Mesenteric fat pad (tissue), 1 donor: ENCODE results near the gene CHCHD6. TPM values are rescaled to one million over a fixed set of nuclear protein-coding genes. Genes with fewer than 3 reads are reported as not detected.

Experiments used
- DNase-seq: peaks from one replicate; pipeline ENCODE4 v3.0.0-alpha.2; 2020; ENCODE audit warnings: low spot score
- total RNA-seq: library from RNA; stranded (reverse); fragmentation: NEBNext Ultra II Directional; extraction: Animal tissue kit (Norgen Biotek cat#: 25700); gene quantifications from one replicate; pipeline ENCODE4 v1.2.1, GENCODE V29; 2021
- donor health status: DM: yes; HTN: yes; CAD: no.

Gene CHCHD6
- total RNA-seq, 1 donor from 2014 or later, result 10.9 TPM

GRCh38 chr3:126956866-126957650, 253.0 kb downstream of the CHCHD6 start:
- no peak for DNase-seq

DNA sequence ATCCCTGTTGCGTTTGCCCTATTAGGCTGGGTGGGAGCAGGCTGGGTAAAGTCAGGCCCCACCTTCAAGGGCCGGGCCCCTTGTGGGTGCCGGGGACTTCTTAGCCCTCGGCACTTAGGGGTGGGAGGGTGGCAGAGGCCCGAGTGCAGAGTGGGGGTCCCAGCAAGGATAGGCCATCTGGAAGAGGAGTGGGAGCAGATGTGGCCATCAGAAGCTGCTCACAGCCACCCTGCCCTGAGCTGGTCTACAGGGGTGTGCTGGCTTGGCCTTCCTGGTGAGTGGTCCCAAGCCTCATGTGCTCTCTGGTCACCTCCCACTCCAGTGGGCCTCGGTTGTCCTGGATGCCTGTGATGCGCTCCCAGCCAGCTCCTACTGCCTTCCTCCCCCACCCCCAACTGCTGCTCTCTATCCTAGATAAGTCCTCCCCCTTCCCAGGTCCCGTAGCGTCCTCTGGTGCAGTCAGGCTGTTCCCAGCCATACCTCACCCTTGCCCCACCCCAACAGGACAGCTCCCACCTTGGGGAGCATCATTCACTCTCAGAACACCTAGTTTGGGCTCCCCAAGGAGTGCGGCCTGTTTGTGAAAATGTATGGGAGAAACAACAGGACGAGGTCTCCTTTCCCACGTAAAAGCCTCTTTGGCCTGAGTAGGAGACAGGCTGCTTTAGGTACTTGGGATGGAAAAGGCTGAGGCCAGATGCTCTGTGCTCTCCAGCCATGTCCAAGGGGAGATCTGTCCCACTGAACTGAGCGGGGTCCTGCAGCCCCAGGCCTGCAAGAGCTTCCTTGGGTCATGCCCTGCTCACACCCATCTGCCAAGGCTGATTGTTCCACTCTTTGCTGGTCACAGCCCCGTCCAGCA, 254.0 kb downstream of the CHCHD6 start:
- no peak for DNase-seq

DNA sequence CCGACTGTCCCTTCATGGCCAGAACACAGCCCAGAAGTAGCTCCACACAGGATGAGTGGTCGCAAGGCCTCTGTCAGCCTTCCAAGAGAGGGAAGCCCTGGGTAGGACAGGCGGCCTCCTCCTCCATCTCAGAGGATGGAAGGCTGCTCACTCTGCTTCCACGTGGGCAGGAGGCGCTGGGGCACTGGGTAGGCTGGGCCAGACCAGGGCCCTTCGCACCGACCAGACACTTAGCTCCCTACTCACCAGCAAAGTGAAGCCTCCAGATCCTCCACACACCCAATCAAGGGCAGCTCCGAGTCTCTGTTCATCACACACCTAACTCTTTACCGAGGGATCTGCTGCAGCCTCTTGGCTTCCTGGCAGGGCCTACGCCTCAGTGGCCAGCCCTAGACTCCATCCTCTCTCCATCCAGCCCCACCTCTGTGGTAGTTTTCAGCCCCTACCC, 254.6 kb downstream of the CHCHD6 start:
- DNase-seq, result no peak

DNA sequence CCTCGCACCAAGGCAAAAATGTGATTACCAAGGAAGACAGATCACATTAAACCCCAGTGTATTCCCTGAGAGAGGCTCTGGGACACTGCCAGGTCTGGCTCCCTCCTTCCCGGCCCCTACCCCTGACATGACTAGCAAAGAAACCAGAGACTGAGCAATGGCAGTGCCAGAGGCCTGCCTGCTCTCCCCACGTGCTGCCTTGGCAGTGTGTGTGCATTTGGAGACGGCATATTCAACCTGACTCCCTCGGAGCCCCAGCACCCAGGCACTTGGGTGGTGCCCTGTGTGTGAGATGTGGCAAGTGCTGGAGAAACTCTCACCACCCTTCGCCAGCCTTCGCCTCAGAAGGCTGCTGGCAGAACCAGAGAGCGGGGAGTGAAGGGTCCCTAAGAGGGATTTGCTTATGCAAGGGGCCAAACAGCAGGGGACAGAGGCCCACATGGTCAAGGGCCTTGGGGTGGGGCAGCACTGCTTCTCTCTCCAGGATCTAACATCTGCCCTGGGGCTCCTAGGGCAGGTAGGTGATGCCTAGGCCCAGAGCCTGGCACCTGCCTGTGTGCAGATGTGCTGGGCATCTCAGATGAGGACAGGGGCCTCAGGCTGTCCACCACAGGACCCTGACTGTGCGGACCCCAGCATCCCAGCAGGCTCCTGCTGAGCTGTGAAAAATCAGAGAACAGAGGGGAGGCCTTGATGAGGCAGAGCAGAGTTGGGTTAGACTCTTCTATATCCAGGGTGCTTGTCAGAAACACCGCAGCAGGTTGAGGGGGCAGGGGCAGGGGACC, 255.3 kb downstream of the CHCHD6 start:
- no peak for DNase-seq

- DNase-seq, result no peak
Observed at GRCh38 chr3:126959921-126960603, 256.0 kb downstream of the CHCHD6 start.

DNA sequence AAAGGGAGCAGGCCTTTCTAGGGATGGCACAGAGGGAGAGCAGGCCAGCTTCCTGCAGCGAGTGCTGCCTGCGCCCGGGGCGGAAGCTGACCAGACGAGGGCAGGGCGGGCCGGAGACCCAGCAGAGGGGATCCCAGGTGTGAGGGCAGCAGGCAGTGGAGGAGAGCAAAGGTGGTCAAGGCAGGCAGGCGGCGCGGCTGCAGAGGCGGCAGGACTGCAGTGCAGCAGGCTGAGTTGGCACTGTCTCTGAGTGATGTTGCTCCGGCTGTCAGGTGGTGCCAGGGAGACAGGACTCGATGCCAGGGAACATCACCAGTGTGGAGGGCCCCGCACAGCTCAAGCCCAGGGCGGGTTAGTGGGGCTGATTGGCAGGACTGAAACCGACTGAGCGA, 256.6 kb downstream of the CHCHD6 start:
- DNase-seq, result no peak

GRCh38 chr3:126961191-126961790, 257.3 kb downstream of the CHCHD6 start:
- DNase-seq, result no peak

- no peak for DNase-seq
Observed at GRCh38 chr3:126961791-126962461, 257.9 kb downstream of the CHCHD6 start.

DNA sequence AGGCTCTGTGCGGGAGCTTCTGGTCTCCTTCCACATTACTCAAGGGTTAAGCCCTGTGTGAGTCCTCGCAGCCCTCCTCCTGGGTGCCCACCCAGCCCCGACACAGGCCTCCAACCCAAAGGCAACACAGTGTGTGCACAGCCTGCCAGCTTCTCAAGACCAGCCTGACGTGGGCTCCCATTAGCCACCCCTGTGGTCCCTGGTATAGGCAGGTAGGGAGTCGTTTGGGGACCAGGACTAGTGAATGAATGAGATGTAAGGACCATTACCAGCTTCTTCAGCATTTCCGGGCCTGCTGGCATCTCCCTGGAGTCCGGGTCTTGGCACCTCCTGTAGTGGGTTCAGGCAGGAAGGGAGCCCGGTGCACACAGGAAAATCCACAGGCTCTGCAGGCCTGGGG, 258.7 kb downstream of the CHCHD6 start:
- no peak for DNase-seq

DNA sequence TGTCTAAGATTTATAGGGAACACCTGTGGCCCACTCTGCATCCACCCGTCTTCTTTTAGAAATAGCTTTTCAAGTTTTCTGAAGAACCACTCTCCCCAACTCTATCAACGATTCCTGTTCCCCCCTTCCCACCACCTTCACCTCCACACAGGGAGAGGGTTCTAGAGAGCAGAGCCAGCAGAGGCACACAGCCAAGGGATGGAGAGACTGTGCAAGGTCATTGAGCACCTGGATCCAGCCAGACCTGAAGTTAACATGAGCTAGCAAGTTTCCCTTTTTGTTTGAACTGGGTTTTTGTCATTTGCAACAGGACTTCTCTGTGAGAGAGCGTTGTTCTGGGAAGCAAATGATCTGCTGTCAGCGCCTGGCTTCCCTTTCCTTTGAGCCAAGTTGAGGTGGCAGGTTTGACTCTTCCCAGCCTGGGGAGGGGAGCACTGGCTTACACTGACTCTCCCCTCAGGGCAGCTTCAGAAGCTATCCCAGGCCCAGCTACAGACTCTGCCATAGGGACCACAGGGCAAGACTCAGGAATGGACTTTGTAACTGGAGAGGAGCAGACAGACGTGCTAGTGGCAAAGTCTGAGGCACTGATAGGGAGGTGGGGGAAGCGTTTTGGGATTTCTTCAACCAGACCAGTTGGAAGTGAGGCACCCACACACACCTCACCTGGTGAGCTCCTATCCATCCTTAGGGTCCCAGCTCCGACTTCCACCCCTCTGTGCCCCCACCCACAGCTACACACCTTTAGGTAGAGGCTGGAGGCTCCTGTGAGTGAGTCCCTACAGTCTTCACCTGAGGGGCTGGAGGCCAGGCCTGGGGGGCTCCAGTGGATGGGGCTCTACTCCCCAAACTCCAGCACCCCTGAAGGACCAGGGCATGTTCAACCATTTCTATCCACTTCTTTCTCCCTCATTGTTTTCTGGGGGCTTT, 259.5 kb downstream of the CHCHD6 start:
- no peak for DNase-seq

DNA sequence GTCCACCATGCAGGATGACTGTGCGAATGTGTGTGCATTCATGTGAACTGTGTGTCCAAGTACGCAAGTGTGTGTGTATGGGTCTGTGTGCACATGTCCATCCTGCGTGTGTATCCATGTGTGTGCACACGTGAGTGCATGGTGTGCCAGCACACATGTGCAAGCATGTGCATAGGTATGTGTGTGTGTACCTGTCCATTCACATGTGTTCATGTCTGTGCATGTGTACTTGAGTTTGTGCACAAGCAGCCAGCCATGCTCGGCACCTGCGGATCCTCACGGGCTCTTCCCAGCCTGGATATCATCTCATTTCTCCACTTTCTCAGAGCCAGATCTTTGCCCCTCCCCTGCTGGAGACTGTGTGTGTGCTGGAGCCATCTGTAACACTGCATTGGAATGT, 260.2 kb downstream of the CHCHD6 start:
- DNase-seq, result no peak

DNA sequence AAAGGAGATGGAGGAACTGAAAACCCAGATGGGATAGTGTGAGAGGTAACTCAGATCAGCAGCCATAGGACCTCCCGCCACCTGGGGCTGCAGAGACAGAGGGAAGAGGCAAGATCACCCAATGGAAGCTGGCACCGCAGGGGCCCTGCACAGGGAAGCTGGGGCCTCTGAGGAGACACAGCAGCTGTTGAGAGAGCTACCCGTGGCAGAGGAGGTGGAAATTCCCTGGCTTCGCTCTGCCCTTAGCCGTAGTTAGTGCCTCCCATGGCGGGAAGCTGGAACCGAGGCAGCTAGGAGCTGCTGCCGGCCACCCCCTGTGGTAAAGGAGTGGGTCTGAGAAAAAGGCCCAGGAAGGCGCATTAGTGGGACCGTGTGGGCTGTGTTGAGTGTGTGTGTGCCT, 260.9 kb downstream of the CHCHD6 start:
- DNase-seq, result no peak

DNA sequence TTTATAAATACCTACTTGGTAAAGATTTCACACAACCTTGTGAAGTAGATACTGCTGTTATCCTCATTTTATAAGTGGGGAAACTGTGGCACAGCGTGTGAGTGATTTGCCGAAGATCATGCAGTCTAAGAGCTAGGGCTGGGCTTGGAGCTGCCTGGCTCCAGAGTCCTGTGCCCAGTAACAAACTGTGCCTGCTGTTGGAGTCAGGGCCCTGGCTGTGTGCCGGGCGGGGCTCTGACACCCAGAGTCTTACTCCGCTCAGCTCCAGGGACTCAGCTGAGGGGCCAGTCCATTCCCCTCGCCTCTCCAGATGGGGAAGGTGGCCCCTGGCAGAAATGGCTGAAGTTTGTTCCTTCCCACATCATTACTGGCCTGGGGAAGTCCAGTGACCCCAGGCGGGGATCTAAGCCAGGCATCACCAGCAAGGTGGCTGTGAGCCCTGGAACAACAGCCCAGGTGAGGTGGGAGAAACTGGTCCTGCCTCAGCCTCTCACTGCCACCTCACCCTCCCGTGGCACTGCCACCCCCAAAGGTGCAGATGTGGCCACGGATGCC, 261.6 kb downstream of the CHCHD6 start:
- DNase-seq, result no peak

GRCh38 chr3:126967386-126967785, 263.3 kb downstream of the CHCHD6 start:
- DNase-seq, result no peak

- no peak for DNase-seq
Observed at GRCh38 chr3:126968391-126969390, 264.7 kb downstream of the CHCHD6 start.

DNA sequence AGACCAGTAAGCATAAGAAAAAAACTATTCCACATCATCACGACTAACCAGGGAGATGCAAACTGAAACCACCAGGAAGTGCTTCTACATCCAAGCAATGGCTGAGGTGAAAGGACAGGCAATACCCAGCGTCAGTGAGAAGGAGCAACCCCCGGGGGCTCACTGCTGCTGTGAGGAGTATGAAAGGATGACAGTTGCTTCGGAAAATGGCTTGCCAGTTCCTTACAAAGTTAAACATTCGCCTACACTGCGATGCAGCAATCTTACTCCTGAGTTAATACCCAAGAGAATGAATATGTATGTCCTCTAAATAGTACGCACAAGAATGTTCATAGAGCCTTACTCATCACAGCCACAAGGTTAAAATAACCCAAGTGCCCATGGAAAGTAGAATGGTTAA, 265.5 kb downstream of the CHCHD6 start:
- no peak for DNase-seq

DNA sequence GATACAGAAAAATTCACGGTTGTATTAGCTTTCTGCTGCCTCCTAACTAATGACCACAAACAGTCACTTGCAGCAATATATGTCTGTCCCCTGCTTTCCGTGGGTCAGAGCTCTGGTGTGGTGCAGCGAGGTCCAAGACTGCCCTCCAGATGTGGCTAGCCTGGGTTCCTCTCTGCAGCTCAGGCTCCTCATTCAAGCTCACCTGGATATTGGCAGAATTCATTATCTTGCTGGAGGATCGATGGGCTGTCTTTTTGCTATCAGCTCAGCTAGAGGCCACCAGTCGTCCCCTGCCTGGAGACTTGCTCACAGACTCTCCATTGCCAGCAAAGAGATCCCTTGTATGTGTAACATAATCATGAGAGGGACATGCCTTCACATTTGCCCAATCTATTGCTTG, 266.1 kb downstream of the CHCHD6 start:
- DNase-seq, result no peak
